Pulmonary artery endothelial cell (primary cell): ENCODE measurements around the gene ZNG1C. TPM values are rescaled to one million over a fixed set of nuclear protein-coding genes. Genes with fewer than 3 reads are reported as not detected.
"Not testable (repeated sequence)": the region's sequence is repeated elsewhere in the genome, so short reads cannot be mapped to it uniquely, and the experiment has no call there.

Experiments used
- DNase-seq: peaks from one replicate; pipeline ENCODE4 v3.0.0-alpha.2; 2011; ENCODE audit warnings: low read depth, low spot score
- total RNA-seq: library from RNA; depleted of rRNA; stranded (reverse); fragments of >200 nt; gene quantifications from 2 replicates; pipeline ENCODE4 v1.2.3, GENCODE V29; 2014

The ZNG1C gene
- total RNA-seq, result 16.0 and 20.1 TPM in 2 replicates

- DNase-seq, result not testable (repeated sequence)
Observed at GRCh38 chr9:68241683-68242082, at the start of gene ZNG1C. Gene ZNG1C, plus strand, starts transcription at chr9:68241983. Its CDS starts 49 bp downstream, at chr9:68242032.

DNA sequence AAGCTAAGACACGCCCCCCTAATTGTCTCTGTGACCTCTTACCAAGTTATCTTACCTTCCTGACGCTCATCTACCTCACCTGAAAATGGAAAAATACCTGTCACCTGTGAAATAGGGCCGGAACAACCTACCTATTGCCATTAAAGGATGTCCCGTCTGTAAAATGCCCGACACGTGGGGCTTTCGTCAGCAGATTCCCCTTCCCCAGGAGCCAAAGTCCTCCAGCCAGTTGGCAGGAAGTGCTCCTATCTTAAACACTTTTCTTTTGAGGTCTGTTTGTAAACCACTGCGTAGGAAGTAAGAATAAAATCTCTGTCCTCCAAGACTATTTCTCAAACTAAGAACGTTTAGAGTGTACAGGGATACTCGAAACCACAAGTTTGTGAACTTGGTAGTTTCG, 654 bp downstream of the ZNG1C start:
- DNase-seq, result not testable (repeated sequence)

DNA sequence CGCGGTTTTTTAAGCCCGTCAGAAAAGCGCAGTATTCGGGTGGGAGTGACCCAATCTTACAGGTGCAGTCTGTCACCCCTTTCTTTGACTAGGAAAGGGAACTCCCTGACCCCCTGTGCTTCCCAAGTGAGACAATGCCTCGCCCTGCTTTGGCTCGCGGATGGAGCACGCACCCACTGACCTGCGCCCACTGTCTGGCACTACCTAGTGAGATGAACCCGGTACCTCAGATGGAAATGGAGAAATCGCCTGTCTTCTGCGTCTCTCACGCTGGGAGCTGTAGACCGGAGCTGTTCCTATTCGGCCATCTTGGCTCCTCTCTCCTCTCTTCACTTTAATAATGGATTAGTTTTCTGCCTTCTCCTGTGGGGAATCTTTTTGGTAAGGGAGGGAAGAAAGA, 39.3 kb downstream of the ZNG1C start:
- not testable (repeated sequence) for DNase-seq

DNA sequence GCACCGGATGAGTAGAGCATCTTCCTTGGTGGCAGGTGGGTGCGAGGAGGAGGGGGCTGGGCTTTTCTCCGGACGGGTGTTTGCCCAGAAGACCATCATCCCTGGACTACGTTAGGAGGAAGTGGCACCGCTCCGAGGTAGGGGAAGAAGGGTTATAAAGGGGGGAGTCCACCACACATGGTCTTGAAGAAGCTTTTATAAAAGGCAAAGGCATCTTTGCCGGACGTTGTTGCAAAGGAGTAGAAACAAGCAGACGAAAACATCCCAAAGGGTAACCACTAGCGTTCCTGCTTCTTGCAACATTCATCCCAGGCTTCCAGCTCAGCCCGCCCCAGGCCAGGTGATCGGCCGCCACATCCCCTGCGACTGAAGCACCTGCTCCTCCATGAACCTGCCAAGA, 60.8 kb downstream of the ZNG1C start, which contains the start of gene FOXD4L3:
Gene FOXD4L3 (plus strand): TSS at position 301 of the 400 bp plus-strand sequence. CDS start 85 bp downstream, at position 386.
- not testable (repeated sequence) for DNase-seq

GRCh38 chr9:68303771-68304170, 62.0 kb downstream of the ZNG1C start:
- not testable (repeated sequence) for DNase-seq

DNA sequence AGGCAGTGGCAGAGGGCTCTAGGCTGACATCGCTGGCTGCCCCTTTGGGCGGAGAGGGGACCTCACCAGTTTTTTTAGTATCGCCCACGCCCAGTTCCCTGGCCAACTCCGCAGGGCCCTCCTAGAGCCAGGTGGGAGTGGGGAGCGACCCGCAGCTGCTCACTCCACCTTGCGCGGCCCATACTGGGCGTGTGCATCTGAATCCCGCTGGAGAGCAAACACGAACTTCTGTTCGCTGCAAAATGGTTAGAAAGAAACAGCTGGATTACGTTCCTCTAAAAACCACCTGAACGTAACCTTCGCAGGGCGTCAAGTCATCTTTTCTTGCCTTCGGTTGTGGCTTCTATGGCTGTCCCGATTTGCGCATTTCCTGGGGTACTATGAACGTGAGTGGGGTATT, 62.4 kb downstream of the ZNG1C start:
- not testable (repeated sequence) for DNase-seq

- not testable (repeated sequence) for DNase-seq
Observed at GRCh38 chr9:68304777-68305176, 63.0 kb downstream of the ZNG1C start.

GRCh38 chr9:68305680-68306285, 64.0 kb downstream of the ZNG1C start:
- not testable (repeated sequence) for DNase-seq

GRCh38 chr9:68306391-68306964, 64.7 kb downstream of the ZNG1C start:
- not testable (repeated sequence) for DNase-seq

GRCh38 chr9:68307127-68307526, 65.3 kb downstream of the ZNG1C start:
- DNase-seq, result not testable (repeated sequence)

DNA sequence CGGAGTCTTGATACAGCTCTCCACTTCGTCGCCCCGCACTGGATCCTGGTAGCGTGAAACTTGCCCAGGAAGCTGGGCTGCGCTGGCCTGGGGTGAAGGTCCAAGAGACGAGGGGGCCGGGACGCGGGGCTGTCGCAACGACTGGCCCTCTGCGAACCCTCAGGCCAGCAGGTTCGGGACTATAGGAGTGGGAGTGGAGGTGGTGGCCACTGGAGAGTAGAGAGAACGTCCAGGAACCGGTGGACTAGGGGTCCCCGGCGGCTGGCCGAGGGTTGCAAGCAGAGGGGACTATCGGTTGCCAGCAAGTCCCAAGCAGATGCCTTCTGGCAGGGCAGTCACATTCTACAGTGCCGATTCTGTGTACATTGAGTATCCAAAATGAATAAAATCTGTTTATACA, 65.9 kb downstream of the ZNG1C start:
- not testable (repeated sequence) for DNase-seq

GRCh38 chr9:68311208-68311607, 69.4 kb downstream of the ZNG1C start:
- DNase-seq, result not testable (repeated sequence)

DNA sequence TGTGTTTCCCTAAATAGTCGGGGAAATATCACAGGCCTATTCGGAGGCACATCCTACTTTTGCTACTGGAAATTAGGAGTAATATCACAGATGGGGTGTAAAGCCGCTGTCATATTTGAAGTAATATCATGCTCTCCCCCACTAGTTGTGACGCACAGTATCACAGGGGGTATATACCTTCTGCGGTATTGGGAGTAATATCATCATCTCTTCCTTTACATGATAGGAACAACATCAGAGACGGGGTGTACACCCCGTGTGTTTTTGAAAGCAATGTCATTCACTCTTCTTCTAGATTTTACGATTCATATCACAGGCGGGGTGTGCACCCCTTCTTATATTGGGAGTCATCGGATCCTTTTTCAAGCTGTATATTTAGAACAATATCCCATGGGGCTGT, 76.4 kb downstream of the ZNG1C start:
- DNase-seq, result not testable (repeated sequence)

DNA sequence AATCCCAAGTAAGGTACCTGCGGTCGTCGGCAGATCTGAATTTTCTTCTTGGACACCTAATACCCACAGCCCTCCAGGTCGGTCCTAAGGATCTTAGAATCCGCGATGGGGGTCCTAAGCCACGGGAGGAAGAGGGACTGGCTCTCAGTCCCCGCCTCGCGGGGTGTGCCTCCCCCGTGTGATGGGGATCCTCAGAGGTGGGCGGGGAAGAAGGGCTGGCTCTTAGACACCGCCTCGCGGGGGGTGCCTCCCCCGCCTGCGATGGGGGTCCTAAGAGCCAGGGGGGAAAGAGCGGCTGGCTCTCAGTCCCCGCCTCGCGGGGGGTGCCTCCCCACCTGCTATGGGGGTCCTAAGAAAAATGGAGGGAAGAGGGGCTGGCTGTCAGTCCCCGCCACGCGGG, 82.0 kb downstream of the ZNG1C start:
- not testable (repeated sequence) for DNase-seq

GRCh38 chr9:68324518-68324917, 82.7 kb downstream of the ZNG1C start:
- DNase-seq, result not testable (repeated sequence)

DNA sequence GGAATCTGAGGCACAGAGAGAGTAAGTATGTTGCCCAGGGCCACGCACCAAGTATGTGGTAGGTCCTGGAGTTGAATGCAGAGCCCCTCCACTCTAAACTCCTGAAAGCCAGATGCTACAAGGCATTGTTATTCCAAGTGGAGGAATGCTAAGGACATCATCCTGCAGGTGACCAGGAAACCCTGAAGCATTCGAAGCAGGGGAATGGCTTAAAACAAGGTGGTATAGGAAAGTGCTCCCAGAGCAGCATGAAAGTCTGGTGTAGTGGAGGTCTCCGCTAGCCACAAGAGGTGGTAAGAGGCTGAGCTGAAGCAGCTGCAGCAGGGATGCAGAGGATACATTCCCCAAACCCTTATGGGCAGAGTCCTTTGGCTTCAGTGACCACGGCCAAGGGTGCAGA, 87.3 kb downstream of the ZNG1C start:
- DNase-seq, result not testable (repeated sequence)

DNA sequence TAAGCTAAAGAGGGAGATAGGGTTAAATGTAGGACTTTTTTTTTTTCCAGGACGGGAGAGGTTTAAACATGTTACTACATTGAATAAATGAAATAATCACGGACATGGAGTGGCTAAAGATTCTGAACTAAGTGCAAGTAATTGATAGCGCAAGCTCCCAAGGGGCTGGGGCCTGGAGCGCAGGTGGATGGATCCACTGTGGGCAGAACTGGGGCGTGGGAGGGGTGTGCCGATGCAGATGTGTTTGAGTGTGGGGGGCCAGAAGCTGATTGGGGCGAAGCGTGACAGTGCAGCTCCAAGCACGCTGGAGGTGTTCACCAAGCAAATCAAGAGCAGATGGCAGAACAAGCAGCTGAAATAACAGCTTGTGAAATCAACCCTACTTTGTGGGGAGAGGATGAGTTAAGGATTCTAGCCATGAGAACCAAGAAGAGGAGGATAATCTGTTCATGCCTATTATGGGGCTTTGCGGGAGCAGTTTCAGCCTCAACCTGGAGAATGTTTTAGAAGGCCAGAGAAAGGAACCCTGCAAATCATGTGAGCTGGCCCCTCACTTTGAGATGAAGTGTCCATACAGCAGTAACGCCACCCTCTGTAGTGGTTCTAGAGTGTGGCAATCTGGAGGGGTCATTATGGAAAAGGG, 88.9 kb downstream of the ZNG1C start:
- not testable (repeated sequence) for DNase-seq

GRCh38 chr9:68332122-68332521, 90.3 kb downstream of the ZNG1C start:
- DNase-seq, result not testable (repeated sequence)

DNA sequence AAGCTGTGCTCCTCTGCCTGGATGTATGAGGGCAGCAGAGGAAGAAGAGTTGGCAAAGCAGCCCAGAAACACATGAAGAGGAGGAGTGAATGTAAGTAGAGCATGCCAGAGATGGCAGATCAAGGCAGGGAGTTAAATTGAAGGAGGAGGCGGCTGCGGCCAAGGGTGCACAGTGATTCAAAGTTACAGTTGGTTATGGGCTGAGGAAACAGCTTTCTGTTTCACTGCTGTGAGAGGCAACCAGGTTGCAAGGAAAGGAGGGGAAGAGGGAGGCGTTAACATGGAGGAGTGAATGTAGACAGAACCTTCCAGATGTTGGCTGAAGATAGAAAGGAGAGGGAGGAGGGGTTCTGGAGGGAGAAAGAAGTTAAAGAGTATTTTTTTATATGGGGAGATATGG, 94.2 kb downstream of the ZNG1C start:
- not testable (repeated sequence) for DNase-seq

GRCh38 chr9:68336639-68337339, 95.0 kb downstream of the ZNG1C start:
- DNase-seq, result not testable (repeated sequence)

GRCh38 chr9:68338000-68338399, 96.2 kb downstream of the ZNG1C start:
- DNase-seq, result not testable (repeated sequence)
